Prostate gland (tissue), 2 donors: Measurements from ENCODE around the gene HOXD8.

Source experiments
- CTCF ChIP-seq, 4 experiments: fragments of 200-600 bp in 2 of 4; fragments of 450-650 bp in 2 of 4; sonication (generic) in 2 of 4; IDR thresholded peaks; 1 replicate in 3 of 4; 2 replicates in 1 of 4; pipeline ENCODE4 v1.5.1; 2016 to 2019; ENCODE audit warnings: antibody characterized with exemption in 4 of 4, mild to moderate bottlenecking in 2 of 4, moderate library complexity in 2 of 4
- POLR2A ChIP-seq: fragments of 450-650 bp; IDR thresholded peaks from one replicate; pipeline ENCODE4 v1.6.1; 2016; ENCODE audit warnings: antibody characterized with exemption, mild to moderate bottlenecking
- POLR2AphosphoS5 ChIP-seq: sonication (generic); formaldehyde crosslinking; IDR thresholded peaks from one replicate; pipeline ENCODE4 v1.6.1; 2017; ENCODE audit warnings: antibody characterized with exemption

- TF ChIP-seq POLR2AphosphoS5 (no peak), POLR2A (no peak), CTCF (IDR thresholded peaks at IDR 0.05) (no peak)
These were observed 36.0 kb downstream of the HOXD8 start for GRCh38 chr2:176165370-176166050.
